Mammary epithelial cell (primary cell): ENCODE measurements around the gene MSRB3.

ENCODE experiments used
- EZH2 ChIP-seq: IDR thresholded peaks from 2 replicates; pipeline ENCODE4 v1.6.1; 2012; ENCODE audit warnings: low read length, inconsistent platforms, borderline replicate concordance
- TF ChIP-seq, protein P1 (sequence below), 2 donors: IDR thresholded peaks in 1 of 2; conservative IDR thresholded peaks in 1 of 2; 2 replicates each; pipeline ENCODE4 v1.5.1; 2011 to 2012; ENCODE audit warnings: inconsistent platforms in 2 of 2, low read length in 2 of 2, mild to moderate bottlenecking in 2 of 2, control low read depth in 1 of 2, low read depth in 1 of 2; ENCODE audit not compliant: insufficient read depth in 1 of 2; ENCODE audit errors: extremely low read depth in 1 of 2

DNA sequence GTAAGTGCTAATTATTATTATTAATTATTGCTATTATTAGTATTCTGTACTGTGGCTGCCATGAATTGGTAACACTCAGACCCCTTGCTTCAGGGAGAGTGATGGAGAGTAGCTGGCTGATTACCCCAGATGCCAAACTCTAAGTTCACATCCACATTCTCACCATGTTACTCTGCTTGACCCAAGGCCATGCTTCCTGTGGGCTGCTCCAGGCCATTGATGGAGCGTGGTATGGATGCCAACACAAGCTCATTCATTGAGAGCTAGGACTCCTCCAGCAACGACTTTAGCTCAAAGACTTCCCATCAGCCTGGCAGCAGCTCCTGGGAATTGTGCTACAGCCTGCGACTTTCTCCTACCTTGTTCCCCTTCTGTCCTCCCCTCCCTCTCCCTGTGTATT lies 233.4 kb downstream of the MSRB3 start:
- TF ChIP-seq, protein P1, sequence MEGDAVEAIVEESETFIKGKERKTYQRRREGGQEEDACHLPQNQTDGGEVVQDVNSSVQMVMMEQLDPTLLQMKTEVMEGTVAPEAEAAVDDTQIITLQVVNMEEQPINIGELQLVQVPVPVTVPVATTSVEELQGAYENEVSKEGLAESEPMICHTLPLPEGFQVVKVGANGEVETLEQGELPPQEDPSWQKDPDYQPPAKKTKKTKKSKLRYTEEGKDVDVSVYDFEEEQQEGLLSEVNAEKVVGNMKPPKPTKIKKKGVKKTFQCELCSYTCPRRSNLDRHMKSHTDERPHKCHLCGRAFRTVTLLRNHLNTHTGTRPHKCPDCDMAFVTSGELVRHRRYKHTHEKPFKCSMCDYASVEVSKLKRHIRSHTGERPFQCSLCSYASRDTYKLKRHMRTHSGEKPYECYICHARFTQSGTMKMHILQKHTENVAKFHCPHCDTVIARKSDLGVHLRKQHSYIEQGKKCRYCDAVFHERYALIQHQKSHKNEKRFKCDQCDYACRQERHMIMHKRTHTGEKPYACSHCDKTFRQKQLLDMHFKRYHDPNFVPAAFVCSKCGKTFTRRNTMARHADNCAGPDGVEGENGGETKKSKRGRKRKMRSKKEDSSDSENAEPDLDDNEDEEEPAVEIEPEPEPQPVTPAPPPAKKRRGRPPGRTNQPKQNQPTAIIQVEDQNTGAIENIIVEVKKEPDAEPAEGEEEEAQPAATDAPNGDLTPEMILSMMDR (conservative IDR thresholded peaks at IDR 0.05 in 1 of 2, IDR thresholded peaks at IDR 0.05 in 1 of 2; ENCODE audit: extremely low read depth in 1 of 2, insufficient read depth in 1 of 2, low read depth in 1 of 2, low read length in 2 of 2): no peak
- no peak for TF ChIP-seq EZH2
